ENCODE data around the gene SLC25A36. TPM values are rescaled to one million over a fixed set of nuclear protein-coding genes. Genes with fewer than 3 reads are reported as not detected.

Gene SLC25A36
- total and polyA plus RNA-seq, 2 donors (not counting 1 experiment from before 2014, with no cell fraction given): 29.3 to 76.0 TPM

DNA sequence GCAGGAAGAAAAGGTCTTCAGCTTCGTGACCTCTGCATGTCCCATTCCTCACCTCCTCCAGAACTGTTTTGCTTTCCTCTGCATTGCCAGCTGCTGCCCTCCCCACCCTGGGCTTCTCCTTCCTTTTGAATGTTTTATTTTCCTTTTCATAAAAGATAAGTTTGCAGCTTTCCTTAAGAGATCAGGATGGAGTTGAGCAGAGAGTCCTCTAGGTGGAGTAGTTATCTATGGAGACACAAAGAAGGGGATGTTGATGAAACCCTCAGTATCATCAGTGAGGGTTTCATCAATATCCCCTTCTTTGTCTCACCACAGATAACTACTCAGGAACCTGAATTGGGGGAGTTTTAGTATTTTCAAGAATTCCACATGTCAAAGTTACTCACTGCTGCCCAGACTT is 19.0 kb upstream of the SLC25A36 start:
- H3K36me3 ChIP-seq (replicated peaks in 1 of 2; ENCODE audit: control extremely low read depth in 1 of 2, control insufficient read depth in 1 of 2, extremely low read depth in 1 of 2, insufficient read depth in 2 of 2, low read length in 1 of 2): no peaks in the 10 kb centered on the region
- H3K4me1 ChIP-seq (ENCODE audit: control insufficient read depth in 2 of 2, insufficient read depth in 2 of 2, low read length in 2 of 2): no peaks in the 10 kb centered on the region
- TF ChIP-seq, protein P1, sequence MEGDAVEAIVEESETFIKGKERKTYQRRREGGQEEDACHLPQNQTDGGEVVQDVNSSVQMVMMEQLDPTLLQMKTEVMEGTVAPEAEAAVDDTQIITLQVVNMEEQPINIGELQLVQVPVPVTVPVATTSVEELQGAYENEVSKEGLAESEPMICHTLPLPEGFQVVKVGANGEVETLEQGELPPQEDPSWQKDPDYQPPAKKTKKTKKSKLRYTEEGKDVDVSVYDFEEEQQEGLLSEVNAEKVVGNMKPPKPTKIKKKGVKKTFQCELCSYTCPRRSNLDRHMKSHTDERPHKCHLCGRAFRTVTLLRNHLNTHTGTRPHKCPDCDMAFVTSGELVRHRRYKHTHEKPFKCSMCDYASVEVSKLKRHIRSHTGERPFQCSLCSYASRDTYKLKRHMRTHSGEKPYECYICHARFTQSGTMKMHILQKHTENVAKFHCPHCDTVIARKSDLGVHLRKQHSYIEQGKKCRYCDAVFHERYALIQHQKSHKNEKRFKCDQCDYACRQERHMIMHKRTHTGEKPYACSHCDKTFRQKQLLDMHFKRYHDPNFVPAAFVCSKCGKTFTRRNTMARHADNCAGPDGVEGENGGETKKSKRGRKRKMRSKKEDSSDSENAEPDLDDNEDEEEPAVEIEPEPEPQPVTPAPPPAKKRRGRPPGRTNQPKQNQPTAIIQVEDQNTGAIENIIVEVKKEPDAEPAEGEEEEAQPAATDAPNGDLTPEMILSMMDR (IDR thresholded peaks at IDR 0.05): peak; percentile 41
- TF ChIP-seq EZH2 (IDR thresholded peaks at IDR 0.05; ENCODE audit: borderline replicate concordance, insufficient read depth, low read depth, low read length, poor library complexity, severe bottlenecking): no peak
- no peak overlapping the region for H3K27ac ChIP-seq (ENCODE audit: low read length in 2 of 2)
- Mint-ChIP-seq H3K4me3 (no peak overlapping the region), H3K27me3 (peaks cover 28% of the 10 kb centered on the region), H3K4me1 (no peaks in the 10 kb centered on the region), H3K27ac (no peak overlapping the region), H3K9me3 (ENCODE audit: insufficient read depth) (no peaks in the 10 kb centered on the region)
- no CpG with 5 or more reads among the region's 1 CpG for WGBS (ENCODE audit: insufficient coverage)
- POLR2A ChIA-PET: no interaction called here
- H3K79me2 ChIP-seq (ENCODE audit: control insufficient read depth, insufficient read depth, low read length): no peaks in the 10 kb centered on the region
- peak; percentile 38 for DNase-seq
- H3K9me3 ChIP-seq (ENCODE audit: control extremely low read depth in 1 of 3, control insufficient read depth in 2 of 3, insufficient read depth in 1 of 3, low read length in 2 of 3): no peaks in the 10 kb centered on the region
- H3K9ac ChIP-seq (ENCODE audit: low read length): no peak overlapping the region
- CTCF ChIA-PET: interaction anchor here (0.6 to 2.6 kb wide), 11 partner anchors 10 to 270 kb away, joined by 3 to 22 read pairs (median 4); no protein-coding TSS in a partner anchor
- peaks cover 0 to 4% (median 2%) of the 10 kb centered on the region in 4 experiments for H3K27me3 ChIP-seq (replicated peaks in 1 of 4; ENCODE audit: control extremely low read depth in 1 of 4, control insufficient read depth in 3 of 4, insufficient read depth in 4 of 4, low read length in 3 of 4)
- H3K4me2 ChIP-seq (replicated peaks; ENCODE audit: low read depth, low read length, poor library complexity, severe bottlenecking): no peak overlapping the region
- H2AFZ ChIP-seq (ENCODE audit: insufficient read depth, low read depth, low read length, poor library complexity, severe bottlenecking): peak overlapping the region; percentile 11
- intact Hi-C loops (cut with micrococcal nuclease): loop anchor here (1.0 to 10.0 kb wide), 2 partner anchors 52 to 270 kb away; no protein-coding TSS in a partner anchor
- no peaks in the 10 kb centered on the region for H4K20me1 ChIP-seq (ENCODE audit: control insufficient read depth, insufficient read depth, low read length, poor library complexity, severe bottlenecking)
- peak; percentile 43 for ATAC-seq (ENCODE audit: low read depth)
- H3K4me3 ChIP-seq (ENCODE audit: control extremely low read depth in 1 of 5, extremely low read depth in 1 of 5, insufficient read depth in 1 of 5, low read depth in 2 of 5, low read length in 4 of 5): no peak overlapping the region

DNA sequence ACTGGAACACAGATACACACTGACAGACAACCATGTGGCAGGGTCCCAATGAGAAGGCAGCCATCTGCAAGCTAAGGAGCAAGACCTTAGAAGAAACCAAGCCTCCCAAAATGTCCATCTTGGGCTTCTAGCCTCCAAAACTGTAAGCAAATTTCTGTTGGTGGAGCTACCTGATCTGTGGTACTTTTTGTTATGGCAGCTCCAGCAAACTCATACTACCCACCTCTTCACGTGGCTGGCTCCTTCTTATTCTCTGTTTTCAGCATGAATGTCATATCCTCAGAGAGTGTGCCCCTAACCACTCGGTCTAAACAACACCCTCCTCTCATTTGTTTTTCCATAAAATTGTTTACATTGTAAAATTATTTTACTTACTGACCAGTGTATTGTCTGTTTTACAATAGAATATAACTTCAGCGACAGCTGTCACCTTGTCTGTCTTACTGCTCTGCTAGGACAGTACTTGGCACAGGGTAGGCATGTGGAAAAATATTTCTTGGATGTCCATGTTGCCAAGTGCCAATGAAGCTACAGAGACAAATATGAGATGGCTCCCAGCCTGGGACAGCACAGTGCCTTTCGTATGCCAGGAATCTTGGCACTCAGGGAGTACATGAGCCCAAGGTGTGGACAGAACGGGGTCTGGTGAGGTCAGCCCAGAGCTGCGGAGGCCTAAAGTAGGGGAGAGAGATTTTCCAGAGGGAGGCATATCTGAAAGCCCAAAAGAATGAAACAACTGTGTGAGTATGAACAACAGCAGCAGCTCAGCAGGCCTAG is 17.4 kb upstream of the SLC25A36 start:
- Mint-ChIP-seq H3K27ac (no peak overlapping the region), H3K27me3 (peaks cover 27% of the 10 kb centered on the region), H3K4me1 (no peaks in the 10 kb centered on the region), H3K4me3 (no peak overlapping the region), H3K9me3 (ENCODE audit: insufficient read depth) (no peaks in the 10 kb centered on the region)
- ChIA-PET POLR2A (no interaction called here), CTCF (interaction anchor here (1.1 to 2.6 kb wide), 3 partner anchors 32 to 270 kb away, joined by 3 to 22 read pairs (median 3); no protein-coding TSS in a partner anchor)
- Histone ChIP-seq H3K36me3 (replicated peaks in 1 of 2; ENCODE audit: control extremely low read depth in 1 of 2, control insufficient read depth in 1 of 2, extremely low read depth in 1 of 2, insufficient read depth in 2 of 2, low read length in 1 of 2) (no peaks in the 10 kb centered on the region), H3K9me3 (ENCODE audit: control extremely low read depth in 1 of 3, control insufficient read depth in 2 of 3, insufficient read depth in 1 of 3, low read length in 2 of 3) (no peaks in the 10 kb centered on the region), H3K9ac (ENCODE audit: low read length) (no peak overlapping the region), H2AFZ (ENCODE audit: insufficient read depth, low read depth, low read length, poor library complexity, severe bottlenecking) (no peak overlapping the region), H3K4me1 (ENCODE audit: control insufficient read depth in 2 of 2, insufficient read depth in 2 of 2, low read length in 2 of 2) (no peaks in the 10 kb centered on the region), H3K4me2 (replicated peaks; ENCODE audit: low read depth, low read length, poor library complexity, severe bottlenecking) (no peak overlapping the region), H3K79me2 (ENCODE audit: control insufficient read depth, insufficient read depth, low read length) (no peaks in the 10 kb centered on the region), H3K27me3 (replicated peaks in 1 of 4; ENCODE audit: control extremely low read depth in 1 of 4, control insufficient read depth in 3 of 4, insufficient read depth in 4 of 4, low read length in 3 of 4) (peaks cover 0 to 12% (median 2%) of the 10 kb centered on the region in 4 experiments), H4K20me1 (ENCODE audit: control insufficient read depth, insufficient read depth, low read length, poor library complexity, severe bottlenecking) (no peaks in the 10 kb centered on the region), H3K27ac (ENCODE audit: low read length in 2 of 2) (no peak overlapping the region), H3K4me3 (ENCODE audit: control extremely low read depth in 1 of 5, extremely low read depth in 1 of 5, insufficient read depth in 1 of 5, low read depth in 2 of 5, low read length in 4 of 5) (no peak overlapping the region)
- DNase-seq: no peak
- WGBS (ENCODE audit: insufficient coverage): 97% methylated on average over 4 of the region's 6 CpGs
- TF ChIP-seq EZH2 (IDR thresholded peaks at IDR 0.05; ENCODE audit: borderline replicate concordance, insufficient read depth, low read depth, low read length, poor library complexity, severe bottlenecking): no peak
- TF ChIP-seq, protein P1 (IDR thresholded peaks at IDR 0.05): no peak
- intact Hi-C loops (cut with micrococcal nuclease): loop anchor here (10.0 kb wide), 1 partner anchor 51 kb away; no protein-coding TSS in a partner anchor
- ATAC-seq (ENCODE audit: low read depth): no peak

Measured in B cell (primary cell).